Loucy (cell line): ENCODE data around the gene GPR150.

ENCODE experiments used
- H2AFZ ChIP-seq: fragments of 200-600 bp; sonication (generic); 2 replicates; pipeline ENCODE4 v1.6.0; 2016; ENCODE audit warnings: antibody characterized with exemption, mild to moderate bottlenecking, low read length, moderate library complexity
- H3F3A ChIP-seq: fragments of 200-600 bp; 2 replicates; pipeline ENCODE4 v1.6.0; 2016; ENCODE audit warnings: antibody characterized with exemption, low read depth, mild to moderate bottlenecking
- H3K27me3 ChIP-seq: fragments of 200-600 bp; sonication (generic); 2 replicates; pipeline ENCODE4 v1.6.1; 2014; ENCODE audit warnings: low read length, mild to moderate bottlenecking; ENCODE audit not compliant: insufficient read depth, poor library complexity, severe bottlenecking
- H3K36me3 ChIP-seq: fragments of 200-600 bp; sonication (generic); 2 replicates; pipeline ENCODE4 v1.6.1; 2016; ENCODE audit warnings: low read length; ENCODE audit not compliant: insufficient read depth
- H3K4me1 ChIP-seq: fragments of 200-600 bp; sonication (generic); 2 replicates; pipeline ENCODE4 v1.5.1; 2014; ENCODE audit warnings: low read length, mild to moderate bottlenecking; ENCODE audit not compliant: insufficient read depth, poor library complexity, severe bottlenecking
- H3K4me2 ChIP-seq: fragments of 200-600 bp; sonication (generic); 2 replicates; pipeline ENCODE4 v1.6.0; 2014; ENCODE audit warnings: antibody characterized with exemption, low read length, low read depth, mild to moderate bottlenecking; ENCODE audit not compliant: poor library complexity, severe bottlenecking
- H3K4me3 ChIP-seq: fragments of 200-600 bp; sonication (generic); 2 replicates; pipeline ENCODE4 v1.5.1; 2014; ENCODE audit warnings: low read length, mild to moderate bottlenecking, mixed read lengths; ENCODE audit not compliant: poor library complexity, severe bottlenecking
- H3K79me2 ChIP-seq: fragments of 200-600 bp; sonication (generic); 2 replicates; pipeline ENCODE4 v1.6.1; 2014; ENCODE audit warnings: low read length; ENCODE audit not compliant: insufficient read depth
- H3K9ac ChIP-seq: fragments of 200-600 bp; sonication (generic); 2 replicates; pipeline ENCODE4 v1.6.0; 2014; ENCODE audit warnings: mild to moderate bottlenecking, low read depth, low read length, moderate library complexity; ENCODE audit not compliant: poor library complexity, severe bottlenecking
- H3K9me2 ChIP-seq: fragments of 200-600 bp; sonication (generic); replicated peaks from 2 replicates; pipeline ENCODE4 v1.6.1; 2016; ENCODE audit warnings: low read depth, low read length, mixed read lengths
- H3K9me3 ChIP-seq: fragments of 200-600 bp; sonication (generic); 2 replicates; pipeline ENCODE4 v1.6.1; 2014; ENCODE audit warnings: mild to moderate bottlenecking, antibody characterized with exemption, low read length, low read depth; ENCODE audit not compliant: insufficient read depth
- H4K20me1 ChIP-seq: fragments of 200-600 bp; sonication (generic); 2 replicates; pipeline ENCODE4 v1.6.0; 2014; ENCODE audit warnings: antibody characterized with exemption, low read length, mild to moderate bottlenecking; ENCODE audit not compliant: insufficient read depth, poor library complexity, severe bottlenecking
- CTCF ChIP-seq: fragments of 200-600 bp; sonication (generic); conservative IDR thresholded peaks from 2 replicates; pipeline ENCODE4 v1.5.1; 2014; ENCODE audit warnings: mild to moderate bottlenecking, antibody characterized with exemption, low read length
- EZH2phosphoT487 ChIP-seq: fragments of 200-600 bp; IDR thresholded peaks from 2 replicates; pipeline ENCODE4 v1.6.1; 2018; ENCODE audit warnings: antibody characterized with exemption, mild to moderate bottlenecking, moderate library complexity, borderline replicate concordance

GPR150 gene

GRCh38 chr5:95627971-95628810 is 8.3 kb downstream of the GPR150 start:
- no peak overlapping the region for H3K4me2 ChIP-seq

GRCh38 chr5:95628933-95629332 is 9.0 kb downstream of the GPR150 start:
- Histone ChIP-seq H2AFZ (no peak overlapping the region), H3K9ac (no peak overlapping the region), H3K4me3 (no peak overlapping the region), H3K36me3 (no peaks in the 10 kb centered on the region), H3K9me2 (no peaks in the 10 kb centered on the region), H3K79me2 (no peaks in the 10 kb centered on the region), H3K4me2 (no peak overlapping the region), H4K20me1 (no peaks in the 10 kb centered on the region), H3K4me1 (peaks cover 32% of the 10 kb centered on the region), H3K9me3 (no peaks in the 10 kb centered on the region), H3K27me3 (no peaks in the 10 kb centered on the region), H3F3A (0 out of 2 replicates have a peak, but pooled peaks cover 3% of the 10 kb centered on the region)
- no peak for TF ChIP-seq EZH2phosphoT487

More at GRCh38 chr5:95627971-95628810, 8.3 kb downstream of the GPR150 start:
- H3K4me1 ChIP-seq, result peaks cover 35% of the 10 kb centered on the region
- no peak overlapping the region for H3K9ac ChIP-seq
- H3K9me3 ChIP-seq, result no peaks in the 10 kb centered on the region
- no peaks in the 10 kb centered on the region for H3K27me3 ChIP-seq
- H3F3A ChIP-seq, result 0 out of 2 replicates have a peak, but pooled peaks cover 1% of the 10 kb centered on the region
- no peaks in the 10 kb centered on the region for H3K79me2 ChIP-seq
- H3K4me3 ChIP-seq, result no peak overlapping the region
- H3K36me3 ChIP-seq, result no peaks in the 10 kb centered on the region
- H2AFZ ChIP-seq, result no peak overlapping the region
- no peaks in the 10 kb centered on the region for H4K20me1 ChIP-seq
- no peaks in the 10 kb centered on the region for H3K9me2 ChIP-seq
- no peak for TF ChIP-seq EZH2phosphoT487
- no peak for TF ChIP-seq CTCF

GRCh38 chr5:95630394-95630917 is 10.6 kb downstream of the GPR150 start:
- H3K36me3 ChIP-seq, result no peaks in the 10 kb centered on the region
- H3K79me2 ChIP-seq, result no peaks in the 10 kb centered on the region
- H3K4me3 ChIP-seq, result no peak overlapping the region
- no peaks in the 10 kb centered on the region for H3K27me3 ChIP-seq
- peaks cover 20% of the 10 kb centered on the region for H3K4me1 ChIP-seq
- TF ChIP-seq CTCF, result no peak
- TF ChIP-seq EZH2phosphoT487, result no peak
- H3K9me2 ChIP-seq, result no peaks in the 10 kb centered on the region
- H3K9me3 ChIP-seq, result no peaks in the 10 kb centered on the region
- no peak overlapping the region for H3K9ac ChIP-seq
- 0 out of 2 replicates have a peak, but pooled peaks cover 3% of the 10 kb centered on the region for H3F3A ChIP-seq
- no peaks in the 10 kb centered on the region for H4K20me1 ChIP-seq
- H2AFZ ChIP-seq, result no peak overlapping the region
- no peak overlapping the region for H3K4me2 ChIP-seq
